GM06990 (cell line): ENCODE results near the gene MIA2.
A peak's percentile ranks its signal among the peaks of the same experiment; 100 is the strongest.
"Not testable (repeated sequence)": the region's sequence is repeated elsewhere in the genome, so short reads cannot be mapped to it uniquely, and the experiment has no call there.

Source experiments
- DNase-seq: peaks from one replicate; pipeline ENCODE4 v3.0.0-alpha.2; 2011; ENCODE audit not compliant: insufficient read length; ENCODE audit errors: extremely low read depth
- H3K27me3 ChIP-seq: replicated peaks from 2 replicates; pipeline ENCODE4 v1.6.0; 2011; ENCODE audit warnings: low read length; ENCODE audit not compliant: control insufficient read depth, insufficient read depth
- H3K36me3 ChIP-seq: 2 replicates; pipeline ENCODE4 v1.5.1; 2011; ENCODE audit warnings: low read length; ENCODE audit not compliant: control insufficient read depth, insufficient read depth
- H3K4me3 ChIP-seq: replicated peaks from 2 replicates; pipeline ENCODE4 v1.5.1; 2011; ENCODE audit warnings: low read depth, mild to moderate bottlenecking, control low read depth, low read length
- CTCF ChIP-seq: IDR thresholded peaks from 2 replicates; pipeline ENCODE4 v1.5.1; 2011; ENCODE audit warnings: low read length, control low read depth, mild to moderate bottlenecking, inconsistent platforms; ENCODE audit not compliant: insufficient read depth, poor library complexity, severe bottlenecking

Gene MIA2

GRCh38 chr14:39218171-39218769 is 15.4 kb upstream of the MIA2 start:
- H3K4me3 ChIP-seq = no peak overlapping the region

GRCh38 chr14:39219075-39219499 is 14.6 kb upstream of the MIA2 start:
- TF ChIP-seq CTCF = no peak
- no peak overlapping the region for H3K4me3 ChIP-seq
- DNase-seq = no peak
- no peaks in the 10 kb centered on the region for H3K36me3 ChIP-seq
- H3K27me3 ChIP-seq = no peaks in the 10 kb centered on the region

More at GRCh38 chr14:39218171-39218769, 15.4 kb upstream of the MIA2 start:
- DNase-seq = no peak
- H3K36me3 ChIP-seq = no peaks in the 10 kb centered on the region
- no peak for TF ChIP-seq CTCF
- H3K27me3 ChIP-seq = no peaks in the 10 kb centered on the region

GRCh38 chr14:39220473-39220872 is 13.2 kb upstream of the MIA2 start:
- DNase-seq, H3K4me3 ChIP-seq, H3K27me3 ChIP-seq, H3K36me3 ChIP-seq: not testable (repeated sequence)

GRCh38 chr14:39228044-39228443 is 5.7 kb upstream of the MIA2 start:
- Histone ChIP-seq H3K36me3 (no peaks in the 10 kb centered on the region), H3K27me3 (no peaks in the 10 kb centered on the region), H3K4me3 (no peak overlapping the region)
- TF ChIP-seq CTCF = no peak
- DNase-seq = no peak

GRCh38 chr14:39228509-39229221 is 5.0 kb upstream of the MIA2 start:
- no peak for DNase-seq
- TF ChIP-seq CTCF = no peak

GRCh38 chr14:39229222-39229543 is 4.5 kb upstream of the MIA2 start:
- no peak for TF ChIP-seq CTCF
- H3K4me3 ChIP-seq = no peak overlapping the region
- H3K27me3 ChIP-seq = no peaks in the 10 kb centered on the region
- H3K36me3 ChIP-seq = no peaks in the 10 kb centered on the region
- peak; percentile 18 for DNase-seq

More at GRCh38 chr14:39228509-39229221, 5.0 kb upstream of the MIA2 start:
- H3K4me3 ChIP-seq = no peak overlapping the region
- H3K27me3 ChIP-seq = no peaks in the 10 kb centered on the region
- no peaks in the 10 kb centered on the region for H3K36me3 ChIP-seq
